ENCODE data around the gene ARHGAP26.

The ARHGAP26 gene

DNA sequence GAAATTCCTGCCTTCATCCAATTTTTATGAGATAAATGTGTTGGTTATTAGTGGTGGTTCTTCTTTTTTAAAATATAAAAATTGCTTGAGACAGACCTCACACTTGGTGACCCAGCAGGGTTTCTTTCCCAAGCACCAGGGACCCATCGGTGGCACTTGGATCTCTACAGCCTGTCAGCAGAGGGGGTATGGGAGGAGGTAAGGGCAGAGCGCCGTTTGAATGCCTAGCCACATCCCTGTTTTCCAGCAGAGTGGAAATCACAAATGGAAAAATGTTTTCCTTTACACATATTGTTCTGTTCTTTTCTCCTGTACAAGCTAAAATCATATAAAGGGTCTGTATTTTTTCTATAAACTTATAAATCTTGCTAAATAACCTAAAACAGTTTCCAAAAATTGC lies 385.3 kb downstream of the ARHGAP26 start:
- no peak for DNase-seq

DNA sequence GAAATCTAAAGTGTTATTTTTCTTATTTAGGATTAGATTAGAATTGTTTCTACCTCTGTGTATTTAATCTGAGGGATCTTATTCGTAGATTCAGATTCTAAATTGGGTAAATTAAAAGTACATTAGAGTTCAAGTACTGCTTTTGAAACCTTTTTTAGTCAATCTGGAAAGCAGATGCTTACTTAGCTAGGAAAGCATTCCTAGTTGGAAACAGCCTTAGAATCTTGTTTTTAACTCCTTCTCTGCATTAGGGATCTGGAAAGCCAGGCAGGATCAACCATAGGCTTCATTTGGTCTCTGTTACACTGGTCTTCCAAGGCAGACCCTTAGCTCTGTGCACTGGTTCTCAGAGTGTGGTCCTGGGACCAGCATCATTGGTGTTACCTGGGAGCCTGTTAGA lies 385.9 kb downstream of the ARHGAP26 start:
- no peak for DNase-seq

DNA sequence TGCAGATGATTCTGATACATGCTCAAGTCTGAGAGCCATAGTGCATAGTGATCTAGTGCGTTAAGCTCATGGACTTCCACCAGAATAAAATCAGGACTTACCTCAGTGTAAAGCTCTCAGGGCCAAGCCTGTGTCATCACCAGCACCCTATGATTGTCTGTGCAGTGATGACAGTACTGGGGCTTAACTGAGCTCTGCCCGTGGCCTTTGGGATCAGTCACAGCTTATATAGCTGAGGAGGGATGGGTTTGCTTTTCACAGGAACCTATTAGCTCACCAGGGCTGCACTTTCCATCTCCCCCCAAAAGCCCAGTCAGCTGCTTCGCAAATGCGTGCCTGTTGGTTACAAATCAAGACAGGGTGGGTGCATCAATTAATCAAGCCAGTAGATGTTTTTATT lies 386.4 kb downstream of the ARHGAP26 start:
- DNase-seq = no peak

DNA sequence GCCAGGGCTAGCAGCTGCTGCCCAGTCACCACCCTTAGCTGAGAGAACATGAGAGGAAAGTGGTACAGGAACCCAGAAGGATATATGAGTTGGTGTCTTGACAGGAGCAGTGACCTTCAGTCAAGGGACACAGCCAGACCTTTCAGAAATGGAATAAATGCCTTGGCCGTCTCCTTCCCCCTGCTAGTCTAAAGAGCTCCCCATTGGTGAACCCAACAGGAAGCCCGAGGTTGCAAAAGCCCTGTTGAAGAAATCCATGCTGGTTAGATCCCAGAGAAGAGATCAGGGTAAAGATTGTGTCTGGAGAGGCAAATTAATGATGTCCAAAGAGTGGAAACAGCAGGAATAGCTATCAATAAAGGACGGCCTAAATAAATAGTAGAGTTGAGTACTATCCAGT lies 388.9 kb downstream of the ARHGAP26 start:
- DNase-seq = no peak

DNA sequence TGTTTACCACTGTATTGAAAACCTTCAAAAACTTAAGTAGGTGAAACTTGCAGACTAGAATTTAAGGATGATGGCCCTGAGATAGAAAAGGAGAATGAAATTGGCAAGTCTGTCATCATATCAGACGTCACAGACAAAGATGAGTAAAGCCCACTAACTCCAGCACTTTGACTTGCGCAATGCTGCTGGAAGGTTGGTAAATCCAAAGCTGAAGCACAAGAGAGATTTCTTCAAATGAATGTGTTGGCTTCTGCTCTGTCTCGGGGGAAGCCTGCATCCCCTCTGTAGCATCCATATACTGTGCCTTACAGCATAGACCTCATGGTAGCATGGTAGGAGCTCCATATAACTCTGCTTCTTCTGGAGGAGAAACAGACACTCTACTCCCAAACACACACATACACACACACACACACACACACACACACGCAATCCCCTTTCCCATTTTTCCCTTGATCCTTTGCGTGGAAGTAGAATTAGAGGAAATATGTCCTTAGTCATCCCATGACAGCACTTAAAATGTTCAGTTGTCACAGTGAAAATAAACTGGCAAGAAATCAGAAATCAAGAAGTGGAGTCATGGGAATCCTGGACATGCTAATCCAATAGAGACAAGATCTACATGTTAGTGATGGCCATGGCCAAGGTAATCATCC lies 391.8 kb downstream of the ARHGAP26 start:
- no peak for DNase-seq

DNA sequence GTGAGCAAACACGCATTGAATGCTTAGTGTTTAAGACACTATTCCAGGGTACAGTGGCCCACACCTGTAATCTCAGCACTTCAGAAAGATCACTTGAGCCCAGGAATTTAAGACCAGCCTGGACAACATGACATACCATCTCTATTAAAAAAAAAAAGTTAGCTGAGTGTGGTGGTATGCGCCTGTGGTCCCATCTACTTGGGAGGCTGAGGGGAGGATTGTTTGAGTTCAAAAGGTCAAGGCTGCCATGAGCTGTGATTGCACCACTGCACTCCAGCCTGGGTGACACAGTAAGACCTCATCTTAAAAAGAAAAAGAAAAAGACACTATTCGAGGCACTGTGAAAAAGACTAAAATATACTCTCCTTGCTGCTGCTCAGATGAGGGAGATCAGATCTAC lies 392.6 kb downstream of the ARHGAP26 start:
- DNase-seq = no peak

DNA sequence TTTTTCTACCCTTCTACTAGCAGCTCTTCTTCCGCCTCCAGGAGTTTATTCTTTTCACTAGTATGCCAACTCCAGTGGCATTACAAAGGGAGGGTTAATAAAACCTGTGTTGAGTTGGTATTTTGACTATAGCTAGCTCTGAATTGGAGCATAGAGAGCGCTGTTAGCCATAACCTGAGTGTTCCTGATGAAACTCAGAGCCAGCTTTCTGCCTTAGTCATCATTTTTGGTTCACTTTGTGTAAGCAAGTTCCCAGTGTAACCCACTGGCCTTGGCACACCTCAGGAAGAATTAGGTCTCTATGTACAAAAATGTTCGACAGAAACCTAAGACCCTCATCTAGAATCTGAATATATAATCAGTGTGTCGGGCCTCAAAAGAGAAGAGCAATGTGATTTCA lies 394.4 kb downstream of the ARHGAP26 start:
- no peak for DNase-seq

DNA sequence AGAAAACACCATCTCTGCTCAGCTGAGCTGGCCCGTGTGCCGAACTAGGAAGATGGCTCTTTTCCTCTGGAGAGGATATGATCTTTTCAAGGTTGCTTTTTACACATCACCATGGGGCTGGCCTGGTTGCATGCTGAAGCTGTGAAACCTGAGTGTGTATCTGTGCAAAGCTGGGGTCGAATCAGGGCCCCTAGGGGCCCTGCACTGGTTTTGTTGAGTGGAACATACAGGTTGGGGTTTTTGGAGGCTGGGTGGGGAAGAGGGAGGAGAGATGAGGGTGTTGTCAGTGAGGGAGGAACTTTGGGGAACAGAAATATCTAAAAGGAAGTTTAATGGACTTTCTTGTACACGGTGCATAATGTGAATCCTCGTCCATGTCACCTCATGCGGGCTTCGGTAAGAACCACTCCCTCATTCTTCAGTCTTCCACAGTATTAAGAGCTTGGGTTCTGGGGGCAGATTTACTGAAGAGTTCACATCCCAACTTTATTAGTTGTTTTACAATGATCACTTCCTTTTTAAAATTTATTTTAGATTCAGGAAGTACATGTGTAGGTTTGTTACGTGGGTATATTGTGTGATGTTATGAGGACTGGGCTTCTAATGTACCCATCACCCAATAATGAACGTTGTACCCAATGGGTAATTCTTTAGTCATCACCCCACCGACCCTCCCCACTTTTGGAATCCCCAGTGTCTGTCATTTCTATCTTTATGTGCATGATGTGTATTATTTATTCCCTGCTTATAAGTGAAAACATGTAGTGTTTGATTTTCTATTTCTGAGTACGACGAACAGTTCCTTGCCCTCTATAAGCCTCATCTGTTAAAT lies 395.1 kb downstream of the ARHGAP26 start:
- no peak for DNase-seq

DNA sequence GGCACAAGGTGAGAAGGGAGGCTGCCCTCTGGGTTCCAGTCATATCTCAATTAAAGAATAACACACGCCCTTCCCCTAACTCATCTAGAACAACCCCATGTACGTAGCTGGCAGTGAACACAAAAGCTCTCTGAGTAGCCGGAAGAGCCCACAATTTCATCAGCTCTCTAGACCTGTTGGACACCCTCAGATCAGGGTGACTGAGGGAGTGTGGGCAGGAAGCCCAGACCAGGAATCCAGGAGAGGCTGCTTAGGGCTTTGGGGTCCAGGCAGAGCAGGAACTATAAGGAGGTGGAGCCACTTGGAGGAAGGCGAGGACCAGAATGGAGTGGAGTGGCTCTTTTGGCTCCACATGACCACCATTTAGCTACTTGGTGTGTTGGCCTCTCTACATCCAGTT lies 395.9 kb downstream of the ARHGAP26 start:
- no peak for DNase-seq

DNA sequence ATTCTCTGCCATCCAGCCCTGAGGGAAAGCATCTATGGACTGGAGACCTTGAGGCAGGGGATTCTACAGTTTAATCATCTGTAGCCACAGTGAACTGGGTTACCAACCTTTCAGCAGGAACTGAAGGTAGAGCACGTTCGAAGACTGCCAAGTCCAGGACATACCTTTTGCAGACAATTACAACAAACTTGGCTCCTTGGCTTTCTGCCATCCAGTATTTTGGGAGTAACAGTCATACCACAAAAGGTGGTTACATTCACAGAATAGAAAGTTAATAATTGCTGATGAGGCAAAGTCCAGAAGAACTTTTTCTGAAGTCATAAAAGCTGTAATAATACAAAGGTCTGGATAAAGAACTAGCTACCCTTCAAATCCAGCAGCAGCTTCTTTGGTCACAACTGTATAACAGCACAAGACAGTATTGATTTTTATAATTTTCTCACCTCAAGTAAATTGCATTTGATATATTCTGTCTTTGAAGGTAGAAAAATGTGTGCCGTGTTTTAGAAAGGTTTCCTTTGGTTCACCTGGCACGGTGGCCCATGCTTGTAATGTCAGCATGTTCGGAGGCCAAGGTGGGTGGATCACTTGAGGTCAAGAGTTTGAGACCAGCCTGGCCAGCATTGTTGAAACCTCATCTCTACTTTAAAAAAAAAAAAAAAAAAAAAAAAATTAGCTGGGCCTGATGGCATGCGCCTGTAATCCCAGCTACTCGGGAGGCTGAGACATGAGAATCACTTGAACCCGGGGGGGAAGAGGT lies 396.7 kb downstream of the ARHGAP26 start:
- no peak for DNase-seq

DNA sequence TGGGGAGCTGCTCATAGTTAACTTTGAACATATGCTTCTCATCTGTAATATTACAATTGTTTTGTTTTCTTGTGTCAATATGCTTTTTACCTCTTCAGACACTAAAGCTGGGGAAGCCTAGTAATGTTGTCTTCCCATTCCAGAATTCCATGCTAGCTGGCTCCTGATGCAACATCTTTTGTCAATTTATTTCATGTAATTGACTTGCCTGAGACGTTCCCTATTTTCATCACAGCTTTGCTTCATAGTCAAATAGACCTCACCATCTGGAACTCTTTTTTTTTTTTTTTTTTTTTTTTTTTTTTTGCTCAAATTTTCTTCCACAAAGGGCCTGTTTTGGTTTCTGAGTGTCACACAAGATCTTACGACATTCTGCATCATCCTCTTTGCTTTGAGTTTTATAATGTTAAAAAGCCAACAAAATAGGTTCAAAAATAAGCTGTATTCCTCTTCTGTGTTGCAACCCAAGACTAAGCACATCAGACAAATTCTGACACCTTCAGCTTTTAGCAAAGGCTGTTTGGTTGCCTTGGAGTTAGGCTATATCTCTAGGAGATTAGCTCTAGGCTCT lies 398.1 kb downstream of the ARHGAP26 start:
- no peak for DNase-seq

DNA sequence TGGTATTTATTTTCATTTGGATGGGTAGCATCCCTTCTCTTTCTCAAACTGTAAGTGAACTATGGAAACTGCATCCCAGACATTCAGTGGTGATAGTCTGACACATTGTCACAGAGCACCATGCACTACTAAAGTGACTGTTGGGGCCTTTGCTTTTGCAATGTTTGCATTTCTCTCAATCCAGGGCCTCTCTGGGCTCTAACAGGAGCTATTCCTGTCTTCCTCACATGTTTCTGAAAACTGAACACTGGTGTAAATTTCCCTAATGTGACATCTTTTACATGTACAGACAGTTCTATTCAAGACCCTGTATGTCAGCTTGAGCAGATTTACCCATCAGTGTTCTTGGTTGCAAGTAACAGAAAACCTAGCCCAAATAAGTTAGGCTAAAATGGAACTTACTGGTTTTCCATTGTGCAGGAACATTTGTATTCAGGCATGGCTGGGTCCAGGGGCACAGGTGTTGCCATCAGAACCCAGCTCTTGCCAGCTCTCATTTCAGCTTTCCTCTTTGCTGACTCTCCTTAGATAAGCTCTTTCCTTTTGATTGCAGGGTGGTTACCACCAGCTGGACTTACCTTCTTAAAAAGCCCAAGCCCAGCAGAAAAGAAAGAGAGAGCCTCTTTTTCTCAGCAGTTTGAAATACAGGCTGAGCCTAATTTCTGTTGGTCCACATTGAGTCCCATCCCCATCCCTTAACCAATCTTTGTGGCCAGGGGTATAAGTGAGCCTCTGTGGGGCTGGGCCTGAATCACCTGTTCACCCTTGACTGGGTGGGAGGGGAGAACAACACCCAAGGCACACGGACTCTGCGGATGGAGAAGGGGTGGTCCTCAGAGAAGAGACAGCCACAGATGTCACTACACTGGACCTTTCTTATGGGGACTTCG lies 399.0 kb downstream of the ARHGAP26 start:
- DNase-seq = no peak

DNA sequence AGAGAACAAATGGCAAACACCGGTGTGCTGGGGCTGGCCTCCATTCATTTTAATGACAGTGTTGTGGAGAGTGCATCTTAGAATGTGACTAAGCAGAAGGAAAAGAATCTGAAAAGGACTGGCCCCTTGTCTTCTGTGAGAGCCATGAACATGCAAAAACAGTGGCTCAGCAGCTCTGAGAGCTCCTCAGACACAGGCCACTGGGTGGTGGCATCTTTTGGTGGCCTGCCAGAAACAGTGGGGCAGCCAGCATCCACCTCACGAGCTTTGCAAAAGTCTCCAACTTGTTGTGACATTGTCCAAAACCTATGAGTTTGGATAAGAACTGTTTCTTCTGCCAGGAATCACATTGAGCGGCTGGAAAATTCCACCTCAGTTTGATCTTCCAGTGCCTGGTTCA lies 399.9 kb downstream of the ARHGAP26 start:
- DNase-seq = no peak

DNA sequence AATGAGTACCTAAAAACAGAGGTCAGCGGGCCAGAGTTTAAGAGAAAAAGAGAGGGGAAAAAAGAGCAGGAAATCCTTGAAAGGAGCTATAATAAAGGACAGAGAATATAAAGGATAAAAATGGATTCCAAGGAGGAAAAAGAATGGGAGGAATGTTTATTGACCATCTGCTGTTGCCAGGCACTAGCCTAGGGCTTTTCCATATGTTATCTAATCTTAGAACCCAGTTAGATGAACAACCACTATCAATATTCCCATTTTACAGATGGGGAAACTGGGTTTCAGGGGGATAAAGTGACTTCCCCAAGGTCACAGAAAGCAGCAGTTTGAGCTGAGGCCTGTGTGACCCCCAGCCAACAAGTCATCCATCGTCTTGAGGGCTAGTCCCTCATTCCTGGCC lies 400.8 kb downstream of the ARHGAP26 start:
- no peak for DNase-seq

DNA sequence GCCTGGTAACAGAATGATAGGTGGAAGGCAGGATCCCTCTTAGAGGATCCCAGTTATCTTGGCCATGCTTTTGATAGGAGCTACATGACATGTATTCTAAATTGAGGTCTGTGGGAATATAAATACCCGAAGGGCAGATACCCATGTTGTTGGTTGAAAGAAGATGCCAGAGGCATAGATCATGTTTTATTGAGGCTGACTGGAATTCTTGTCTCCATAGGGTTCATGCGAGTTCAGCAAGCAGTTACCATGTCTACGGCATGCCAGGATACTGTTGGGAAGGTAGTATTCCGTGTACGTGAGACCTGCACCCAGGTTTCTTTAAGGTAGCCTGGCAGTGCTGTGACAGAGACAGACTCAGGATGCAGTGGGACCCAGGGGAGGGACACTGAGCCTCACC lies 402.6 kb downstream of the ARHGAP26 start:
- no peak for DNase-seq

DNA sequence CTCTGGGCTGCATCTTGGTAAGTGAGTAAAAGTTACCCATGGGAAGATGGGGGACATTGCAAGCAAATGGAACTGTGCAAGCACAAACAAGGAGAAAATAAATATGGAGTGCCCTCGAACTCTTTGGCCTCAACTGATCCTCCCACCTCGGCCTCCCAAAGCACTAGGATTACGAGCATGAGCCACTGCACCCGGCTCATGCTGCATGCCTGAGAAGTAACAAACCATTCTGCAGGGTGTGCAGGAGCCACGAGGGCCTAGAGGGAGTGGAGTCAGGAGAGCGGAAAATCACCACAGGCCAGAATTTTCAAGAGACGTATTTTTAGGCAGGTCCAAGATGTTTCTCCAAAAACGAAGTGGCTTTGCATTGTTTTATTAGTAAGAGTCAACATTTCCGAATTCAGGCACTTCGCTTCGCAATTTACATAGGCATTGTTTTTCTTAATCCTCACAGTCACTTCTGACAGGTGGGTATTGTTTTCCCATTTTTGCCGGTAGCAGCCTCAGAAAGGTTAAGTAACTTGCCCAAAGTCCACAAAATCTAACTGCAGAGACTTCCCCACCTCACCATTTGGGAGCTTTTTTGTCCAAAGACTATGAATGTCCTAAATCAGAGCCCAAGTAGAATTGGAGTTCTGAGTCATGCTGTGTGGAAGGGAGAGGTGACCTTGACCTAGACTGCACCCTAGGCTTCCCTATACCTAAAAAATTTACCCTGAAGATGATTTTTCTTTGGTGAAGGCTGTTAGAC lies 403.1 kb downstream of the ARHGAP26 start:
- no peak for DNase-seq

DNA sequence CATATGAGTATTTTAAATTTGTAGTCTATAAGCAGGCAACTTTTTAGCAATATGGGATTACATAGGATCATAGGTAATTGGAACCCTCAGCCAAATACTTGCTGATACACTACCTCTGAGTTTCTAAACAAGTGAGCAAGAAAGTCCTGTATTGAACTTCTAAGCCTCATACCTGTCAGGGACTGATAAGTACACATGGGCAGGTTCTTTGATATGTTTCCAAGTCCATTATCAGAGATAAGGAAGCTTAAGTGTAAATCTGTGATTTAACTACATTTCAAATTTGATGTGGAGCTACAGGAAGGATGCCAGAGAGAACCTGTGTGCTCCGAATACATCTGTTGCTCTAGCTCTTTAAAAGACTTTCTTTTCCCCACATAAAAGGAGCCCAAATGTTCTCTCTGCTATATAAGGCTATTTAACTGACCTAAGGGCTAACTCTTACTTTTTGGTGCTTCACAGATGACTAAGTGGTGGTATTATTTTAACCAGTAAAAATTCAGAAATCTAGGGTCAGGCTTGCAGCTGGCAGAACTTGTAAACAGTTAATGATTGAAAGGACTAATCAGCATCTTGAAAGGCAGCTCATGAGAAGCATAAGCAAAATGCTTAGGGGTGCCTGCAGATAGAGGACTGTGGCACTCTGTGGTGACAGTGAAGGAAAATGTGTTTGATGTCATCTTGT lies 404.7 kb downstream of the ARHGAP26 start:
- DNase-seq = no peak

DNA sequence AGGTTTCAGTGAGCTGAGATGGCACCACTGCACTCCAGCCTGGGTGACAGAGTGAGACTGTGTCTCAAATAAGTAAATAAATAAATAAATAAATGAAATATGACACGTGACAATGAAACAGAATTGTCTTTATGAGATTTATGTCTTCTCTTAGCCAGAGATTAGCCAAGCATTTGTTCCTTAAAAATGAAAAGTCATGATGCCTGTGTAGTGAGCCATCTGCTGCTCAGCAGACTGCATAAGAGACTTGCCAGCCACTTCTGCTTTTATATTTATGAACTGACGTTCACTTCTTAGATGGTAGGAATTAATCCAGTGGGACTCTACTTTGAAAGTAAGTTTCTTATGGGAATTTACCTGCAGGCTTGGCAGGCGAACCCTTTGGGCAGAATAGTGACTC lies 405.9 kb downstream of the ARHGAP26 start:
- DNase-seq = no peak

DNA sequence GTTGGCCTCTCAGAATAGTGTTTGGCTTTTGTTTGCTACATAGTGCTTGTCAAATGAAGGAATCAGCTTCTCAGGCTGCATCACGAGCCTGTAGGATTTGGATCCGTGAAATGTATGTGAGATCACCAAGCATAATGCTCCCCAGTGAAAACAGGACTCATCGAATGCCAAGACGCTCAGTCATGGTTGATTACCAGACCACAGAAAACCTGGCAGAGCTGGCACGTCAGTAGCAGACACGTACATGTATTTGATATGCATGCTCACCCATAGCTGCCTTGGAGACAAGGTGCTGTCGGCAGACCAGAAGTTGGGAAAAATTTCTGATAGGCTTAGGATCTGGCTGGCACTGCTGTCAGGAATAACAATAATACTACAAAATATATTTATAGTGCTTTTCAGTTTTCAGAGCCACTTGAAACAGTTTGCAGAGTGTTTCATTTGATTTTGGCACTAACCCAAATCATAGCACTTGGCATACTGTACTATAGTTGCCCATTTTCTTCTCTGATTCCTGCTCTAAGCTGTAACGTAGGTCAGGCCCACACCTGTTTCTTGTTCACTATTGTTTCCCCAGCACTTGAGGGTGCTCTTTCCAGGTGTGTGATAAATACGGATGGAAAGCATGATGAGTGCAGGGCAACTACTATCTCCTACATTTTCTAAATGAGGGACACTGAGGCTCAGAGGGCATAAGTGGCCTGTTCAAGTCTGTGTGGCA lies 407.2 kb downstream of the ARHGAP26 start:
- no peak for DNase-seq

DNA sequence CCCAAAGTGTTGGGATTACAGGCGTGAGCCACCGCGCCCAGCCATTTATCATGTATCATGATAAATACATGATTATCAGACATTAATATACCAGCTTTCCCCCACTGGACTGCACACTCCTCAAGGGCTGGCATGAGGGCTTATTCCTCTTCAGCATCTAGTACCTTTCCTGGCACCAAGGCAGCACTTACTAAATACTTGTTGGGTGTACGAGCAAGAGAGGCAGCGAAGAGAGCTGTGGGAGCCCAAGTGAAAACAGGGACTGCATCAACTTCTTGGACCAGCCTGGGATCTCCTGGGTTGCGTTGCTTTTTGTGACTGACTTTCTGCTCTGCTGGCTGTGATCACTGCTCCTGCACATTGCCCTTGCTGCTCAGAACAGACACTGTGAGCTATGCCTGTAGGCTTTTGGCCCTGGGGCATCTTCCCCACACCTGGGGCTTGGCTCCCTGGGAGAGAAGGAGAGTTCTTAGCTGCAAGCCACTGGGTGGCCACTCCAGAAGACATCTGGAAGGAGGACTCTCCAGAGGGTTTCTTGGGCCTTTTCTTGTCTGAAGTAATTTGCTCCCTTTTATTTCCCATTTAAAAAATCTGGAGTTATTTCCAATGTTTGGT lies 409.1 kb downstream of the ARHGAP26 start:
- DNase-seq = no peak

All from SW 1271 (cell line).